Measurements from ENCODE around the gene CNTN4. TPM values are rescaled to one million over a fixed set of nuclear protein-coding genes. Genes with fewer than 3 reads are reported as not detected.

Gene CNTN4
- total RNA-seq, 1 donor from 2014 or later: 22.1 TPM

DNA sequence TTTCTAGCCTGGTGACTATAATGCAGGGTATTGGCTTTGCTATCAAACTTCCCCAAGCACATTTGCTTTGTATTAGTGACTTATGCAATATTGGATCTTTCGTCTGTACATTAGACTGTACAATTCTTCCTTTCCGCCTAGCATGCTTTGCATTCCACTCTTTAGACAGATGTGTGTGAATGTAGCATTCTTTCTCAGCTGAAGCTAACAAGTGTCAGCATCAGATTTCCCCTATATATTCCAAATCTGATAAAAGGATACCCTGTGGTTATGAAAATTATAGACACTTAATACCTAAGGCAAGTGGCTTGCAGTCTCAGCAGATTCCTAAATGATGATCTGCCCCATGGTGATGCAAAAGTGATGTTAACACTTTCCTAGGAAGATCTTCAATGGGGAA is 360.1 kb downstream of the CNTN4 start:
- Histone ChIP-seq H3K4me3 (no peak overlapping the region), H3K27me3 (no peaks in the 10 kb centered on the region), H3K36me3 (no peaks in the 10 kb centered on the region), H3K27ac (no peak overlapping the region), H3K9me3 (no peaks in the 10 kb centered on the region), H3K4me1 (no peaks in the 10 kb centered on the region)
- TF ChIP-seq POLR2A (IDR thresholded peaks at IDR 0.05): no peak
- TF ChIP-seq, protein P1, sequence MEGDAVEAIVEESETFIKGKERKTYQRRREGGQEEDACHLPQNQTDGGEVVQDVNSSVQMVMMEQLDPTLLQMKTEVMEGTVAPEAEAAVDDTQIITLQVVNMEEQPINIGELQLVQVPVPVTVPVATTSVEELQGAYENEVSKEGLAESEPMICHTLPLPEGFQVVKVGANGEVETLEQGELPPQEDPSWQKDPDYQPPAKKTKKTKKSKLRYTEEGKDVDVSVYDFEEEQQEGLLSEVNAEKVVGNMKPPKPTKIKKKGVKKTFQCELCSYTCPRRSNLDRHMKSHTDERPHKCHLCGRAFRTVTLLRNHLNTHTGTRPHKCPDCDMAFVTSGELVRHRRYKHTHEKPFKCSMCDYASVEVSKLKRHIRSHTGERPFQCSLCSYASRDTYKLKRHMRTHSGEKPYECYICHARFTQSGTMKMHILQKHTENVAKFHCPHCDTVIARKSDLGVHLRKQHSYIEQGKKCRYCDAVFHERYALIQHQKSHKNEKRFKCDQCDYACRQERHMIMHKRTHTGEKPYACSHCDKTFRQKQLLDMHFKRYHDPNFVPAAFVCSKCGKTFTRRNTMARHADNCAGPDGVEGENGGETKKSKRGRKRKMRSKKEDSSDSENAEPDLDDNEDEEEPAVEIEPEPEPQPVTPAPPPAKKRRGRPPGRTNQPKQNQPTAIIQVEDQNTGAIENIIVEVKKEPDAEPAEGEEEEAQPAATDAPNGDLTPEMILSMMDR (IDR thresholded peaks at IDR 0.05): no peak
- TF ChIP-seq POLR2AphosphoS5 (IDR thresholded peaks at IDR 0.05; ENCODE audit: insufficient read depth in 1 of 2, low read depth in 1 of 2): no peak
- no peak for DNase-seq (ENCODE audit: extremely low spot score in 2 of 2)
- intact Hi-C loops (cut with DNase I): no loop called here

DNA sequence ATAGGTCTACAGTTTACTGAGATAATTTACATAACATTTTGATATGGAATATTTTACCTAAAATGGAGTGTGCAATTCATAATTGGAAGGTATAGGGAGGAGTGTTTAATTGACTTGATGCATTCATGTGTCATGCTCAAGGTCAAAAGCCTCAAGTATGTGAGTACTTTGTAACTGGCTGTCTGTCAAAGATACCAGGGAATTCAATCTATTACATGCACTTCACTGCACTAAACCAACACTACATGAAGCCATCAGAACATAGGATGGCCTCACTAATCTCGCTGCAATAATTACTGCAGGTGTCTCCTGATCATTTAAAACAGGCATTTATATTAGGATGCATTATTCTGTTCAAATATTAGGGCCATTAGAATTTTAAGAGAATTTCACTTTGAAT is 367.2 kb downstream of the CNTN4 start:
- no peak for DNase-seq (ENCODE audit: extremely low spot score in 2 of 2)
- intact Hi-C loops (cut with DNase I): no loop called here
- Histone ChIP-seq H3K9me3 (no peaks in the 10 kb centered on the region), H3K4me1 (no peaks in the 10 kb centered on the region), H3K4me3 (no peak overlapping the region), H3K27me3 (no peaks in the 10 kb centered on the region), H3K27ac (no peak overlapping the region), H3K36me3 (no peaks in the 10 kb centered on the region)
- TF ChIP-seq POLR2A (IDR thresholded peaks at IDR 0.05) (no peak), POLR2AphosphoS5 (IDR thresholded peaks at IDR 0.05; ENCODE audit: insufficient read depth in 1 of 2, low read depth in 1 of 2) (no peak)
- TF ChIP-seq, protein P1 (IDR thresholded peaks at IDR 0.05): no peak

DNA sequence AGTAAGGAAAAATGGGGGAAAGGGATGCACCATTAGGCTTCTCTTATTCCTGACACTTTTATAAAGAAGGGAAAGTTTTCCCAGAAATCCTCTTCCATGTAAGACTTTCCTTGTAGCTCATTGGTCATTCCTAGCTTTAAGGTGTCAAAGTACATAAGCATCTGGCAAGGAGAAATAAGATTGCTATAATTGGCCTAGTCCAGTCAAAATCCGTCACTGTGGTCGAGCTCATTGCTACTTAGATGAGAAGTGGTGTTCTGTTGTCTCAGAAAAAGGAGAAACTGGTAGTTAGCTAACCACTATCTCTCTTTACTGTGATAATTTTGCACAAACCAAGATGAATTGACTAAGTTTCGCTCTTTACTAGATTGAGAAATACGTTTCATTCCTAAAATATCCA is 370.1 kb downstream of the CNTN4 start:
- H3K36me3 ChIP-seq: no peaks in the 10 kb centered on the region
- intact Hi-C loops (cut with DNase I): no loop called here
- no peak overlapping the region for H3K4me3 ChIP-seq
- H3K4me1 ChIP-seq: no peaks in the 10 kb centered on the region
- no peak overlapping the region for H3K27ac ChIP-seq
- no peaks in the 10 kb centered on the region for H3K27me3 ChIP-seq
- no peaks in the 10 kb centered on the region for H3K9me3 ChIP-seq
- DNase-seq (ENCODE audit: extremely low spot score in 2 of 2): no peak
- TF ChIP-seq, protein P1 (IDR thresholded peaks at IDR 0.05): no peak
- TF ChIP-seq POLR2A (IDR thresholded peaks at IDR 0.05) (no peak), POLR2AphosphoS5 (IDR thresholded peaks at IDR 0.05; ENCODE audit: insufficient read depth in 1 of 2, low read depth in 1 of 2) (no peak)

DNA sequence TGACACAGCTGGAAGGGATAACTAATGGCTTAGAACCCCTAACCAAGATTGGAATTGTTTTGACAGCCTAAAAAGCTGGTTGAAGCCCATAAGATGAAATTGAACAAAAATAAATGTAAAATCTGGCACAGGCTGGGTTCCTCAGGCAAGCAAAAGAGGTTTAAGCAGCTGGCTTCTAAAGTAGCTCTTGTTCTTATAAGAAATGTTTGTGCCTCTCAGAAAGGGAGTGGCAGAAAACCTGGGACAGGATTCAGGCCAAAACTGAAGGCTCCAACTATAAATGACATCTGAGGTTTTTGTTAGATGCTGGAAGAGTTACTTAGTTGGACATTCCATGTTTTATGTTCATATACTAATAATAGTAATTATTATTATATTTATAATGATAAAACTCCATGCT is 378.3 kb downstream of the CNTN4 start:
- no peak overlapping the region for H3K4me3 ChIP-seq
- H3K4me1 ChIP-seq: no peaks in the 10 kb centered on the region
- intact Hi-C loops (cut with DNase I): no loop called here
- H3K27ac ChIP-seq: no peak overlapping the region
- H3K36me3 ChIP-seq: no peaks in the 10 kb centered on the region
- TF ChIP-seq POLR2A (IDR thresholded peaks at IDR 0.05) (no peak), POLR2AphosphoS5 (IDR thresholded peaks at IDR 0.05; ENCODE audit: insufficient read depth in 1 of 2, low read depth in 1 of 2) (no peak)
- TF ChIP-seq, protein P1 (IDR thresholded peaks at IDR 0.05): no peak
- no peak for DNase-seq (ENCODE audit: extremely low spot score in 2 of 2)
- no peaks in the 10 kb centered on the region for H3K27me3 ChIP-seq
- no peaks in the 10 kb centered on the region for H3K9me3 ChIP-seq

DNA sequence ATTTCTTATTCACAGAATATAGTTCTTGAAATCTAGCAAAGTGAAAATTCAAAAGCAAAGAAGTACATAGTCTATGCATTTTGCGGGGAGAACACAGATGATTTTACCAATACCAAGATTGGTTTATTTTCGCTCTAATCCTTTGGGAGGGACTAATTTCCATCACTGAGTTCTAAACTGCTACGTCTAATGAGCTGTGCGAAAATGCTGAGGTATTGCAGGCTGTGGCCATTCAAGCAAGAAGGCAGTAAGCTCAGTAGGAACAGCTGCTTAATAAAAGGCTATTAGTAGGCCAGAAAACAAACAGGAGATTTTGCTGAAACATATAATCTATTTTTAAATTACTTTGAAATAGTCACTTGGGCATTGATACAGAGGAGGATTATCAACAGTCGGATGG is 379.0 kb downstream of the CNTN4 start:
- Histone ChIP-seq H3K9me3 (no peaks in the 10 kb centered on the region), H3K27me3 (no peaks in the 10 kb centered on the region), H3K36me3 (no peaks in the 10 kb centered on the region), H3K4me3 (no peak overlapping the region), H3K27ac (no peak overlapping the region), H3K4me1 (no peaks in the 10 kb centered on the region)
- no peak for DNase-seq (ENCODE audit: extremely low spot score in 2 of 2)
- intact Hi-C loops (cut with DNase I): no loop called here
- TF ChIP-seq, protein P1 (IDR thresholded peaks at IDR 0.05): no peak
- TF ChIP-seq POLR2A (IDR thresholded peaks at IDR 0.05): no peak
- no peak for TF ChIP-seq POLR2AphosphoS5 (IDR thresholded peaks at IDR 0.05; ENCODE audit: insufficient read depth in 1 of 2, low read depth in 1 of 2)

All from vagina (tissue), 2 donors.